ENCODE data around the gene MRPL41.
"Not testable (repeated sequence)": the region's sequence is repeated elsewhere in the genome, so short reads cannot be mapped to it uniquely, and the experiment has no call there.

Gene MRPL41

DNA sequence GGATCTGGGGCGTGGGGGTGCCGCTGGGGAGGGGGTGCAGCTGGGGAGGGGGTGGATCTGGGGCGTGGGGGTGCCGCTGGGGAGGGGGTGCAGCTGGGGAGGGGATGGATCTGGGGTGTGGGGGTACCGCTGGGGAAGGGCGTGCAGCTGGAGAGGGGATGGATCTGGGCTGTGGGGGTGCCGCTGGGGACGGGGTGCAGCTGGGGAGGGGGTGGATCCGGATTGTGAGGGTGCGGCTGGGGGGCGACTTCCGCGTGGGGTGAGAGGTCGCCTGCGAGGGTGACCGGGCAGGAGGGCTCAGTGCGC lies 768 bp upstream of the MRPL41 start:
- not testable (repeated sequence) for FAIRE-seq; DNase-seq (ENCODE audit: low spot score)

DNA sequence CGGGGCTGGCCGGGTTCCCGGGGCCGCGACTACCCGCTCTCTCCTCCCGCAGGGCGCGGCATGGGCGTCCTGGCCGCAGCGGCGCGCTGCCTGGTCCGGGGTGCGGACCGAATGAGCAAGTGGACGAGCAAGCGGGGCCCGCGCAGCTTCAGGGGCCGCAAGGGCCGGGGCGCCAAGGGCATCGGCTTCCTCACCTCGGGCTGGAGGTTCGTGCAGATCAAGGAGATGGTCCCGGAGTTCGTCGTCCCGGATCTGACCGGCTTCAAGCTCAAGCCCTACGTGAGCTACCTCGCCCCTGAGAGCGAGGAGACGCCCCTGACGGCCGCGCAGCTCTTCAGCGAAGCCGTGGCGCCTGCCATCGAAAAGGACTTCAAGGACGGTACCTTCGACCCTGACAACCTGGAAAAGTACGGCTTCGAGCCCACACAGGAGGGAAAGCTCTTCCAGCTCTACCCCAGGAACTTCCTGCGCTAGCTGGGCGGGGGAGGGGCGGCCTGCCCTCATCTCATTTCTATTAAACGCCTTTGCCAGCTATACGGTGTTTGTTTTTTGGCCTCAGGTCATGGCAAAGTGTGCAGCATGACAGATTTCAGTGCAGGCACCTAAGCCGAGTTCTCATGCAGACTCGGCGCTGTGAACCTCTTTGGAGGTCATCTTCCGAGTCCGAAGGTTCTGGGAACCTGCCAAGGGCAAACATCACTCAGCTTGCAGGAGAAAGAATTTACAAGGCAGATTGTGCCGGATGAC lies 516 bp downstream of the MRPL41 start:
- FAIRE-seq (peak; percentile 5), DNase-seq (ENCODE audit: low spot score) (peak; percentile 30)

DNA sequence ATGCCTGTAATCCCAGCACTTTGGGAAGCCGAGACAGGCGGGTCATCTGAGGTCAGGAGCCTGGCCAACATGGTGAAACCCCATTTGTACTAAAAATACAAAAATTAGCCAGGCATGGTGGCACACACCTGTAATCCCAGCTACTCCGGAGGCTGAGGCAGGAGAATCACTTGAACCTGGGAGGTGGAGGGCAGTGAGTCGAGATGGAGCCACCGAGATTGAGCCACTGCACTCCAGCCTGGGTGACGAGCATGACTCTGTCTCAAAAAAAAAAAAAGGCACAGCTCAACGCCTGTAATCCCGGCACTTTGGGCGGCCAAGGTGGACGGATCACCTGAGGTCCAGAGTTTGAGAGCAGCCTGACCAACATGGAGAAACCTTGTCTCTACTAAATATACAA lies 2.0 kb downstream of the MRPL41 start:
- FAIRE-seq, result not testable (repeated sequence)

GRCh38 chr9:137554349-137554748 lies 2.7 kb downstream of the MRPL41 start:
- FAIRE-seq (no peak), DNase-seq (ENCODE audit: low spot score) (no peak)

More for the DNA sequence above, 2.0 kb downstream of the MRPL41 start:
- not testable (repeated sequence) for DNase-seq (ENCODE audit: low spot score)

DNA sequence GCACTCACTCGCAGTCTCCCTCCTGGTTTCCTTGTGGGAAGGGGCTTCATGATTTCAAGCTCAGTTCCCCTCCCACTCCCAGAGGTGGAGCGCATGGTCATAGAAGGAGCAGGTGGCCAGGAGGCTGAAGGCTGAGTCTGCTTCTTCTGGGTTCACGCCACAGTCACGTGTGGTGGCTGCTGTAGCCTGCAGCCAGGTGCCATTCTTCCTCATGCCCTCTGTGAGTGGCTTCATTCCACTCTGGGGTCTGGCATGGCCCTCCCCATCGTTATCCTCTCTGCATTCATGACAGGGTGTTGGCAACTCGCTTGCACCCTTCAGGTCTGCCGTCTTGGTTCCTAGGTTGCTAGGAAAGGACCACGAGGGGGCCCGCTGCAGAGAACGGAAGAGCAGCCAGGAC lies 3.5 kb downstream of the MRPL41 start:
- FAIRE-seq, result no peak

GRCh38 chr9:137556069-137556838 lies 4.6 kb downstream of the MRPL41 start:
- FAIRE-seq (no peak), DNase-seq (ENCODE audit: low spot score) (no peak)

More for the DNA sequence above, 3.5 kb downstream of the MRPL41 start:
- DNase-seq (ENCODE audit: low spot score), result no peak

- FAIRE-seq, result no peak
- DNase-seq (ENCODE audit: low spot score), result no peak
These were observed 6.4 kb downstream of the MRPL41 start for GRCh38 chr9:137558127-137558526.

GRCh38 chr9:137564134-137564533 lies 12.5 kb downstream of the MRPL41 start:
- FAIRE-seq (no peak), DNase-seq (ENCODE audit: low spot score) (no peak)

GRCh38 chr9:137564817-137565411 lies 13.2 kb downstream of the MRPL41 start:
- FAIRE-seq, result no peak
- DNase-seq (ENCODE audit: low spot score), result no peak

- DNase-seq (ENCODE audit: low spot score); FAIRE-seq: not testable (repeated sequence)
These were observed 16.8 kb downstream of the MRPL41 start for GRCh38 chr9:137568445-137568844.

GRCh38 chr9:137569609-137570203 lies 18.0 kb downstream of the MRPL41 start:
- FAIRE-seq (peak; percentile 37), DNase-seq (ENCODE audit: low spot score) (no peak)

DNA sequence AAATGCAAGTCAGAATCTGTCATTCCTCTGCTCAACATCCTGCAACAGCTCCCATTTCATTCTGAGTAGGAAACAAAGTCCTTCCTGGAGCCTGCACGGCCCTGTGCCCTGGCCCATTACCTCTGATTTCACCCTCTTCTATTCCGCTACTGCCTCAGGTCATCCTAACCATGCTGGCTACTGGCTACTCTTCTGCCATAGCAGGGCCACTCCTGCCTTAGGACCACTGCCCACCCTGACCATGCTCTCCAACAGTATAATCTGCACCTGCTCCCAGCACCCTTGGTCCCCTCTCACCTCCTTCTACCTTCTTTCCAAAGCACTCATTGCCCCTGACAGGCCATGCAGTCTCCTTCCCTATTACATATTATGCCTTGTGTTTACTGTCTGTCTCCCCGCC lies 18.9 kb downstream of the MRPL41 start:
- DNase-seq (ENCODE audit: low spot score) (no peak), FAIRE-seq (no peak)

- no peak for DNase-seq (ENCODE audit: low spot score)
- no peak for FAIRE-seq
These were observed 22.5 kb downstream of the MRPL41 start for GRCh38 chr9:137574192-137574591.

DNA sequence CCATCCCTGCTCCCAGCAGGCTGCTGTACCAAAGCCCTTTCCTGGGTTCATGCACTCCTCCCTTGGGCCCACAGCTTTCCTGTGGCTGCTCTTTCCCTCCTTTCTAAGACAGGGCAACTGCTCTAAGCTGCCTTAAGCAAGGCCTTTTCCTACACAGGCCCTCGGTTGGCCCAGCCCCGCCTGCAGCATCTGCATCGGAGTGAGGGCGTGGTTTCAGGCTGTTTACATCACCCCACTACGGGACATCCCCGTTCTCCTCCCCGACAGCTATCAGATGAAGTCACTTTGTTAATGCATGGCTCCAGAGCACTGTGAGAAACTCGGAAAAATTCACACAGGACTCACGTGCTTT lies 23.7 kb downstream of the MRPL41 start:
- no peak for FAIRE-seq
- DNase-seq (ENCODE audit: low spot score), result no peak

DNA sequence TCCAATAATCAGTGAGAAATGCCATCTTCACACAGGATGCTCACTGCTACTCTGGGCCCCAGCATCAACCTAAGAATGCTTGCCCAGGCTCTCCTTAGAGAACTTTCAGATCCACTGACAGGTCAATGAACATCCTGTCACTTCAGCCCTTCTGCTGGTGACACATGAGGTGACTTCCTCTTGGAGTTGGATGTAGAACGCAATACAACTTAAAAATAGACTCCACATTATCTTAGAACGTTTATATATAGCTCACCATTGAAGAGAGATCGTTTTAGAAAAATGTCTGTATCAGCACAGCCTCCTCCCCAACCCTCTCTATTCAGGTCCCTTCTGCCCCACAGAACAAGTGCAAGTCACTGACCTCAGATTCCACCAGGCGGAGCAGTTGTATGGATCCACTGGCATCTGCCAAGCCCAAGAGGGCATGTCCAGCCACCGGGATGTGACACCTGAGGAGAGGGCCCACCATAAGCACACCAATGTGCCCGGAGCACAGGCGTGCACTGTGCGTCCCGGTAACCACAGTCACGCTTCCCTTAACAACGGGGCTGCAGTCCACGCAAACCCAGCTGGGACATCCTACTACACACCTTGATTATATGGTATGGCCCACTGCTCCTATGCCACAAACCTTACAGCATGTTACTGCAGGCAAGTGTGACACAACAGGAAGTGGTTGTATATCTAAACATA lies 24.2 kb downstream of the MRPL41 start:
- DNase-seq (ENCODE audit: low spot score), result no peak
- no peak for FAIRE-seq

DNA sequence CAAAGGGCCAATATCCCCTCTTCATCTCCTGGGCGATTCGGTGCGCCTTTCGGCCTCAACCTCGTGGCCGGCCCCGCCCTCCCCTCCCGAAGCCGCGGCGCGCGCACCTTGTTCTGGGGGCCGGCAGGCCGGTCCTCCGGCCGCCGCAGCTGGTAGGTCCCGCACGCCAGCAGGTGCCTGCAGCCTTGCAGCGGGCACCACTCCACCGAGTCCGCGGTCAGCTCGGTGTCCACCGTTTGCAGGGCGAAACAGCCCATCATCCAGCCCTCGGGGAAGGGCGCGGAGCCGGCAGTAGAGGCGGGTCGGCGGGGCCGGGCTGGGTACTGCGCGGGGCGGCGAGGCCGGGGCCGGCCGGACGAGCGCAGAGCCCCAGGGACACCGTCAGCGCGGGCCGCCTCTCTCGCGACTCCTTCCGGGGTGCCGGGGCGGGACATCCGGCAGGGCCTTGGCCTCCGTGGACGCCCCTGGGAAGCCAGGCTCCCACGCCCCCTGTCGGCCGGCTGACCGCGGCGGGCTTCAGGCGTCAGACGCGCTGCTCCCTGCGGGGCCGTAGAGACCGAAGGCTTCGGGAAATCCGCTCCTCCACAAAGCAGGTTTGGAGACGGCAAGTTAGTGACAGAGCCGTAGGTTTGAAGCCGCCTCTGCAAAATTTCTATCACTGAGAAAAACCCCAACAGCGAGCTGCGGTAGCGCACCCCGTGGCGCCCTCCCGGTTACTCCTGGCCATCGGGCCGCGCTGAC lies 27.0 kb downstream of the MRPL41 start, which contains the start of gene DPH7:
TSS of gene DPH7 (minus strand) at position 408 of the 741 bp plus-strand sequence. CDS start at position 260, 148 bp downstream.
- DNase-seq (ENCODE audit: low spot score), result peak; percentile 98
- FAIRE-seq, result peak; percentile 13

- no peak for DNase-seq (ENCODE audit: low spot score)
These were observed 27.6 kb downstream of the MRPL41 start for GRCh38 chr9:137579259-137579604.

DNA sequence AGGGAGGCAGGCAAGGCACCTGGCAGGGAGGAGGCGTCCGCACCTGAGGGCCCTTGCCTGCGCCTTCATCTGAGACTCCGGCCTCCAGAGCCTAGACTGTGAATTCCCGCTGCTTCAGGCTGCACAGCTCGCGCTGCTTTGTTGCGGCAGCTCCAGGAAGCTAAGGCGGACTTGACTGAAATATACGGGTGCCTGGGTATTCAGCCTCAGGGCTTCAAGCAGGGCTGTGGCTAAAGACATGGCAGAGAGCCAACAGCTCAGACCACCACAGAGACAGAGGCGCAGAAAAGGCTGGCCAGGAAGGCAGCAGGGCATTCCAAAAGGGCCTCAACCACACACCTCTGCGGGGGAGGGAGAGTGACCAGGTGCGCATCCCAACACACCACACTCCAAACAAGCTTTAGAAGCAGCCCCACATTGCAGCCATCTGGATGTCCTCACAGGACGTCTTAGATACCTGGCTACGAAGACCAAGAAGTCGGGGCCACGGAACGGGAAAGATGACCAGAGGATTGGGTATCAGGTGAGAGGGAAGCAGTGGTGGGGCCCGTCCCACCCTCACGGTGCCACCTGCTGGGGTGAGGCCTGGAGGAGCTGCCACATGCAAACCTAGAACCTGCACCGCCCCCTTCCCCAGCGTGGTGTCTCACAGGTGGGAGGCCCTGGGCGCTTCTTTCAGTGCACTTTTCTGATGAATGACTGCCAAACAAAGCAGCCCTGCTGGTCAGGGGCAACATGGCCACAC lies 28.7 kb downstream of the MRPL41 start:
- FAIRE-seq (no peak), DNase-seq (ENCODE audit: low spot score) (no peak)

More at GRCh38 chr9:137579259-137579604, 27.6 kb downstream of the MRPL41 start:
- FAIRE-seq, result no peak

DNA sequence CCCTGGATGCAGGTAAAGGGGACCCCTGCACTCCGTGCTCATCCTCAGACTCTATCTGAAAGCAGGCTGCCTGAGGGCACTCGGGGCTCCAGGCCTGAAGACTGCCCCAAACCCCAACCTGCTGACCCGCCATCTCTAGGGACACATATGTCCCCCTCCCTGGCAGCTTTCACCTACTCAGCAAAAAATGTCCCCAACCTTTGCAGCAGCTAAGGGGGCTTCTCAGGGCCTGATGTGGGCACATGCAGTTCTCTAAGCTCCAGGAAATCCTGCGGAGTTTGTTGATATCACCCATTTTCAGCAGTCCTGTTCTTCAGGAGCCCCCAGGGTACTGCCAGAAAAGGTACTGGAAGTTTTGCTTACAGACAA lies 29.3 kb downstream of the MRPL41 start:
- no peak for FAIRE-seq
- no peak for DNase-seq (ENCODE audit: low spot score)
